NCI-H524 (cell line): ENCODE data around the gene TGFBR3.
A peak's percentile ranks its signal among the peaks of the same experiment; 100 is the strongest.
"Not testable (repeated sequence)": the region's sequence is repeated elsewhere in the genome, so short reads cannot be mapped to it uniquely, and the experiment has no call there.

Experiments
- DNase-seq, 2 experiments: peaks; one replicate each; lab custom pipeline; 2025; lab: John Stamatoyannopoulos, UW

TGFBR3 gene

GRCh38 chr1:91684481-91685196 lies 201.3 kb downstream of the TGFBR3 start:
- no peak for DNase-seq

- no peak for DNase-seq
These were observed 202.4 kb downstream of the TGFBR3 start for GRCh38 chr1:91683598-91683951.

GRCh38 chr1:91682882-91683597 lies 202.9 kb downstream of the TGFBR3 start:
- no peak for DNase-seq

GRCh38 chr1:91680556-91681155 lies 205.3 kb downstream of the TGFBR3 start:
- peak in 1 of 2 experiments; percentile 10 for DNase-seq

- DNase-seq: no peak
These were observed 206.5 kb downstream of the TGFBR3 start for GRCh38 chr1:91679446-91679845.

- DNase-seq: peak in 1 of 2 experiments; percentile 11
These were observed 209.9 kb downstream of the TGFBR3 start for GRCh38 chr1:91676030-91676429.

GRCh38 chr1:91674107-91674506 lies 211.8 kb downstream of the TGFBR3 start:
- DNase-seq: no peak

- no peak for DNase-seq
These were observed 212.3 kb downstream of the TGFBR3 start for GRCh38 chr1:91673613-91674012.

GRCh38 chr1:91672601-91673161 lies 213.3 kb downstream of the TGFBR3 start:
- DNase-seq: no peak

GRCh38 chr1:91670781-91671180 lies 215.2 kb downstream of the TGFBR3 start:
- no peak for DNase-seq

- no peak for DNase-seq
These were observed 216.2 kb downstream of the TGFBR3 start for GRCh38 chr1:91669584-91670350.

- not testable (repeated sequence) for DNase-seq
These were observed 219.3 kb downstream of the TGFBR3 start for GRCh38 chr1:91666651-91667050.

- no peak for DNase-seq
These were observed 224.8 kb downstream of the TGFBR3 start for GRCh38 chr1:91661121-91661520.

GRCh38 chr1:91660708-91661107 lies 225.2 kb downstream of the TGFBR3 start:
- no peak for DNase-seq

- no peak for DNase-seq
These were observed 230.0 kb downstream of the TGFBR3 start for GRCh38 chr1:91655912-91656449.

GRCh38 chr1:91653183-91653582 lies 232.8 kb downstream of the TGFBR3 start:
- DNase-seq: no peak

- no peak for DNase-seq
These were observed 234.3 kb downstream of the TGFBR3 start for GRCh38 chr1:91651661-91652071.

GRCh38 chr1:91651243-91651642 lies 234.7 kb downstream of the TGFBR3 start:
- DNase-seq: no peak

- no peak for DNase-seq
These were observed 235.2 kb downstream of the TGFBR3 start for GRCh38 chr1:91650764-91651163.

GRCh38 chr1:91647061-91647460 lies 238.9 kb downstream of the TGFBR3 start:
- no peak for DNase-seq

GRCh38 chr1:91645031-91645430 lies 240.9 kb downstream of the TGFBR3 start:
- no peak for DNase-seq

- DNase-seq: no peak
These were observed 242.5 kb downstream of the TGFBR3 start for GRCh38 chr1:91643431-91643830.
